ENCODE measurements around the gene MSH2.

The MSH2 gene

GRCh38 chr2:47509821-47510385, 106.9 kb downstream of the MSH2 start:
- H3K4me3 ChIP-seq = no peak overlapping the region
- no peak overlapping the region for H3K27ac ChIP-seq
- TF ChIP-seq, protein P1, sequence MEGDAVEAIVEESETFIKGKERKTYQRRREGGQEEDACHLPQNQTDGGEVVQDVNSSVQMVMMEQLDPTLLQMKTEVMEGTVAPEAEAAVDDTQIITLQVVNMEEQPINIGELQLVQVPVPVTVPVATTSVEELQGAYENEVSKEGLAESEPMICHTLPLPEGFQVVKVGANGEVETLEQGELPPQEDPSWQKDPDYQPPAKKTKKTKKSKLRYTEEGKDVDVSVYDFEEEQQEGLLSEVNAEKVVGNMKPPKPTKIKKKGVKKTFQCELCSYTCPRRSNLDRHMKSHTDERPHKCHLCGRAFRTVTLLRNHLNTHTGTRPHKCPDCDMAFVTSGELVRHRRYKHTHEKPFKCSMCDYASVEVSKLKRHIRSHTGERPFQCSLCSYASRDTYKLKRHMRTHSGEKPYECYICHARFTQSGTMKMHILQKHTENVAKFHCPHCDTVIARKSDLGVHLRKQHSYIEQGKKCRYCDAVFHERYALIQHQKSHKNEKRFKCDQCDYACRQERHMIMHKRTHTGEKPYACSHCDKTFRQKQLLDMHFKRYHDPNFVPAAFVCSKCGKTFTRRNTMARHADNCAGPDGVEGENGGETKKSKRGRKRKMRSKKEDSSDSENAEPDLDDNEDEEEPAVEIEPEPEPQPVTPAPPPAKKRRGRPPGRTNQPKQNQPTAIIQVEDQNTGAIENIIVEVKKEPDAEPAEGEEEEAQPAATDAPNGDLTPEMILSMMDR (IDR thresholded peaks at IDR 0.05) = no peak
- no peak for DNase-seq (ENCODE audit: low spot score)

DNA sequence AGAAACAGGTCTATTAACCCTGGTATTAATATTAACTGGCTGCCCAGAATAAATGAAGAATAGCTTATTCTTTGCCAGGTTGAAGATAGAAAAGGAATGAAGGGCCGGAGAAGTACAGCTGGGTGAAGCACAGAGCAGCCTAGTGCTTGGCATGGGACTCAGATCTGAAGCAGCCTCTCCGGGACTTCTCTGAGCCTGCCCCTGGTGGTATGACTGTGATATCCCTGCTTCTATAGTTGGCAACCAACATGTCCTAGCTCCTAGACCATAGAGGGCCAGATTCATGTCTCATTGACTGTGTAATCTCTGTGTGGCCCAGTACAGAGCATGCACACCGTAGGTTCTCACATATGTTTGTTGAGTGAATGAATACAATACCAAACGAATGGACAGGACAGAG, 107.8 kb downstream of the MSH2 start:
- no peak for DNase-seq (ENCODE audit: low spot score)
- no peak overlapping the region for H3K27ac ChIP-seq
- H3K4me3 ChIP-seq = no peak overlapping the region
- TF ChIP-seq, protein P1 (IDR thresholded peaks at IDR 0.05) = no peak

GRCh38 chr2:47512581-47513083, 109.7 kb downstream of the MSH2 start:
- TF ChIP-seq, protein P1 (IDR thresholded peaks at IDR 0.05) = no peak
- Histone ChIP-seq H3K27ac (no peak overlapping the region), H3K4me3 (no peak overlapping the region)
- DNase-seq (ENCODE audit: low spot score) = no peak

GRCh38 chr2:47513981-47514520, 111.1 kb downstream of the MSH2 start:
- TF ChIP-seq, protein P1 (IDR thresholded peaks at IDR 0.05) = no peak
- no peak for DNase-seq (ENCODE audit: low spot score)
- H3K27ac ChIP-seq = no peak overlapping the region
- H3K4me3 ChIP-seq = no peak overlapping the region

DNA sequence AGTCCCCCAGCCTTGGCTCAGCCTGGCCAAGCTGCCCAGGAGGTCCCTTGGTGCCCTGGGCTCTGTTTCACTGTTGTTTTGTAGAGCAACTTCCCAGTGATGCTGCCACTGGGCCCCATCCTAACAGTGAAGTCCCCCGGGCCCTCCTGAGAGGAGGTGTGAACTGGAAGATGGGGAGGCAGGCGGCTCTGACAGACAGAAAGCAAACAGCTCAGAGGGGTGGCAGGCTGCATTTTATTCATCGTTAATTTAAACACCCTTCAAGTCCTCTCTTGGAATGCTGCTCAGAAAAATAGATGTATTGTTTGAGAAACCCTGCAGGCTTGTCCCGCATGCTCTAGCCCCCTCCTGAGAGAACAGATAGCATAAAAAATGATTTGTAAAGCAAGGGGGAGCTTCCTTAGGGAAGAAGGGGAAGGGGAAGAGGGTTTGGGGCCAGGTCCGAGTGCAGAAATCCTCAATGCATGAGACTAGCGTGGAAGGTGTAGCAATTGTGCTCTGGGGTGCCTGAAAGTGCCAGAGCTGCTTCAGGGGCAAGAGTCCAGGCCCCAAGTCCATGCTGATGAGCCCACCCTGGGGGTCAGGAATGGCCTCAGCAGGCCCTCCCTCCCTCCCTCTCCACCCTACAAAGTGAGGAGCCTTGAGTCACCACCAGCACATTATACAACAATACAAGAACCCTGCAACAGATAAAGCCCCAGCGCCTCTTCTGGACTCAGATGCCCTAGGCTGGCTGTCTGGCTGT, 113.6 kb downstream of the MSH2 start:
- TF ChIP-seq, protein P1 (IDR thresholded peaks at IDR 0.05) = no peak
- H3K27ac ChIP-seq = no peak overlapping the region
- DNase-seq (ENCODE audit: low spot score) = no peak
- H3K4me3 ChIP-seq = no peak overlapping the region

GRCh38 chr2:47518497-47519146, 115.7 kb downstream of the MSH2 start:
- Histone ChIP-seq H3K4me3 (no peak overlapping the region), H3K27ac (no peak overlapping the region)
- DNase-seq (ENCODE audit: low spot score) = no peak
- TF ChIP-seq, protein P1 (IDR thresholded peaks at IDR 0.05) = no peak

Measured in coronary artery (tissue), 2 donors.